GM23338 (cell line): ENCODE data around the gene ITGAL. TPM values are rescaled to one million over a fixed set of nuclear protein-coding genes. Genes with fewer than 3 reads are reported as not detected.

Experiments
- ATAC-seq: fragments of 200-7000 bp; cut with Tn5 transposase; 3 replicates; pipeline ENCODE4 v1.9.1; 2020
- DNase-seq: peaks from one replicate; pipeline ENCODE4 v3.0.0-alpha.2; 2015; ENCODE audit warnings: low spot score
- H2AFZ ChIP-seq: fragments of 200-600 bp; sonication (generic); 2 replicates; pipeline ENCODE4 v1.8.0; 2016; ENCODE audit warnings: antibody characterized with exemption, mild to moderate bottlenecking, moderate library complexity
- H3F3A ChIP-seq: fragments of 200-600 bp; sonication (generic); replicated peaks from 2 replicates; pipeline ENCODE4 v1.8.0; 2017; ENCODE audit warnings: antibody characterized with exemption, mixed run types, low read depth
- H3K27ac ChIP-seq: fragments of 200-600 bp; sonication (generic); 2 replicates; pipeline ENCODE4 v1.6.1; 2016; ENCODE audit warnings: low read depth
- H3K27me3 ChIP-seq: fragments of 200-600 bp; sonication (generic); 2 replicates; pipeline ENCODE4 v1.8.0; 2016; ENCODE audit warnings: mild to moderate bottlenecking, mixed run types, moderate library complexity; ENCODE audit not compliant: insufficient read depth
- H3K36me3 ChIP-seq: fragments of 200-600 bp; sonication (generic); 2 replicates; pipeline ENCODE4 v1.8.0; 2016; ENCODE audit warnings: mild to moderate bottlenecking; ENCODE audit not compliant: insufficient read depth
- H3K4me1 ChIP-seq: fragments of 200-600 bp; sonication (generic); 2 replicates; pipeline ENCODE4 v1.8.0; 2016; ENCODE audit warnings: mild to moderate bottlenecking, moderate library complexity; ENCODE audit not compliant: insufficient read depth
- H3K4me2 ChIP-seq: fragments of 200-600 bp; sonication (generic); 2 replicates; pipeline ENCODE4 v1.7.1; 2017; ENCODE audit warnings: mixed run types
- H3K4me3 ChIP-seq: fragments of 200-600 bp; sonication (generic); 2 replicates; pipeline ENCODE4 v1.6.1; 2016; ENCODE audit warnings: mixed run types
- H3K79me2 ChIP-seq: fragments of 200-600 bp; sonication (generic); replicated peaks from 2 replicates; pipeline ENCODE4 v1.8.0; 2017; ENCODE audit warnings: mild to moderate bottlenecking; ENCODE audit not compliant: insufficient read depth
- H3K9me2 ChIP-seq: fragments of 200-600 bp; sonication (generic); 2 replicates; pipeline ENCODE4 v1.8.0; 2017; ENCODE audit not compliant: insufficient read depth
- H4K20me1 ChIP-seq: fragments of 200-600 bp; sonication (generic); replicated peaks from 2 replicates; pipeline ENCODE4 v1.8.0; 2017; ENCODE audit warnings: mild to moderate bottlenecking; ENCODE audit not compliant: insufficient read depth
- H3K27ac Mint-ChIP-seq: 2 replicates; pipeline ENCODE4 v1.8.0; 2020; ENCODE audit warnings: inconsistent platforms, mild to moderate bottlenecking, moderate library complexity, mixed read lengths
- H3K27me3 Mint-ChIP-seq: 3 replicates; pipeline ENCODE4 v1.8.0; 2022; ENCODE audit warnings: low read depth, mild to moderate bottlenecking, moderate library complexity, mixed read lengths, inconsistent platforms; ENCODE audit not compliant: insufficient read depth, poor library complexity
- H3K36me3 Mint-ChIP-seq: 3 replicates; pipeline ENCODE4 v1.8.0; 2021; ENCODE audit warnings: low read depth, mild to moderate bottlenecking, inconsistent platforms, moderate library complexity, mixed read lengths
- H3K4me1 Mint-ChIP-seq: 3 replicates; pipeline ENCODE4 v1.8.0; 2020; ENCODE audit warnings: mild to moderate bottlenecking, inconsistent platforms, mixed read lengths
- H3K4me3 Mint-ChIP-seq: 3 replicates; pipeline ENCODE4 v1.8.0; 2021; ENCODE audit warnings: moderate library complexity, mild to moderate bottlenecking, inconsistent platforms, mixed read lengths
- H3K9me3 Mint-ChIP-seq: 3 replicates; pipeline ENCODE4 v1.8.0; 2020; ENCODE audit warnings: moderate library complexity, mild to moderate bottlenecking, inconsistent platforms, mixed read lengths
- CREB1 ChIP-seq: fragments of 250-450 bp; sonication (Bioruptor Pico); IDR thresholded peaks from 2 replicates; pipeline ENCODE4 v1.5.0; 2020; ENCODE audit warnings: low read depth, mild to moderate bottlenecking, moderate library complexity
- CTCF ChIP-seq, 2 experiments: fragments of 200-600 bp in 1 of 2; sonication (generic) in 1 of 2; conservative IDR thresholded peaks; 2 replicates each; pipeline versions ENCODE4 v1.5.1 to v1.6.1; 2016 to 2017; ENCODE audit warnings: antibody characterized with exemption in 2 of 2, low read depth in 2 of 2, mild to moderate bottlenecking in 2 of 2, moderate library complexity in 1 of 2
- EZH2 ChIP-seq: fragments of 200-600 bp; sonication (generic); IDR thresholded peaks from one replicate; pipeline ENCODE4 v1.8.0; 2017; ENCODE audit warnings: antibody characterized with exemption, mild to moderate bottlenecking, low read depth; ENCODE audit not compliant: unreplicated experiment
- EZH2phosphoT487 ChIP-seq: fragments of 200-600 bp; sonication (generic); IDR thresholded peaks from one replicate; pipeline ENCODE4 v1.8.1; 2018; ENCODE audit warnings: antibody characterized with exemption; ENCODE audit not compliant: unreplicated experiment
- JUNB ChIP-seq: IDR thresholded peaks from one replicate; pipeline ENCODE4 v1.6.1; 2016; ENCODE audit warnings: antibody characterized with exemption; ENCODE audit not compliant: unreplicated experiment
- NANOG ChIP-seq: IDR thresholded peaks from 2 replicates; pipeline ENCODE4 v1.6.1; 2016; ENCODE audit warnings: antibody characterized with exemption, borderline replicate concordance
- REST ChIP-seq: IDR thresholded peaks from one replicate; pipeline ENCODE4 v1.6.1; 2018; ENCODE audit warnings: antibody characterized with exemption; ENCODE audit not compliant: unreplicated experiment
- STAT1 ChIP-seq: IDR thresholded peaks from one replicate; pipeline ENCODE4 v1.6.1; 2016; ENCODE audit warnings: antibody characterized with exemption; ENCODE audit not compliant: unreplicated experiment
- ZNF114 ChIP-seq: fragments of 250-450 bp; sonication (Bioruptor Pico); IDR thresholded peaks from 2 replicates; pipeline ENCODE4 v1.5.0; 2020; ENCODE audit warnings: mild to moderate bottlenecking, moderate library complexity
- ZNF462 ChIP-seq: fragments of 250-450 bp; sonication (Bioruptor Pico); IDR thresholded peaks from 2 replicates; pipeline ENCODE4 v1.5.0; 2020; ENCODE audit warnings: mild to moderate bottlenecking, moderate library complexity
- polyA plus RNA-seq: library from polyadenylated mRNA; unstranded; fragments of >200 nt; fragmentation: Nextera tagmentation; extraction: Ambion mirVana; gene quantifications from 2 replicates; pipeline ENCODE4 v1.2.1, GENCODE V29; 2016
- total RNA-seq: library from RNA; depleted of rRNA; stranded (reverse); fragments of >200 nt; shearing (Covaris generic); gene quantifications from 2 replicates; pipeline ENCODE4 v1.2.3, GENCODE V29; 2014
- TF ChIP-seq, protein P1 (sequence below): IDR thresholded peaks from 2 replicates; pipeline ENCODE4 v1.6.1; 2016; ENCODE audit warnings: antibody characterized with exemption

ITGAL gene
- total and polyA plus RNA-seq, 2 experiments from 2014 or later: 0.05 to 0.07 TPM

- Histone ChIP-seq H3K27ac (no peak overlapping the region), H3K79me2 (peaks cover 7% of the 10 kb centered on the region; the same call in 1 of the 2 replicates), H4K20me1 (no peaks in the 10 kb centered on the region), H3K4me1 (peaks cover 13% of the 10 kb centered on the region), H3K27me3 (no peaks in the 10 kb centered on the region), H3K36me3 (no peaks in the 10 kb centered on the region), H3K4me2 (peak overlapping the region; percentile 91), H3K9me2 (no peaks in the 10 kb centered on the region), H3K4me3 (peak overlapping the region; percentile 89), H3F3A (peaks cover 15% of the 10 kb centered on the region; the same call in 1 of the 2 replicates), H2AFZ (no peak overlapping the region; the same call in 1 of the 2 replicates)
- Mint-ChIP-seq H3K27me3 (peaks cover 16% of the 10 kb centered on the region), H3K9me3 (no peaks in the 10 kb centered on the region), H3K4me3 (peak overlapping the region; percentile 79), H3K4me1 (peaks cover 16% of the 10 kb centered on the region), H3K27ac (peak overlapping the region; percentile 61), H3K36me3 (peaks cover 7% of the 10 kb centered on the region)
- ATAC-seq (no peak), DNase-seq (no peak)
- TF ChIP-seq ZNF114 (CRISPR knock-in tag) (no peak), REST (no peak), STAT1 (no peak), NANOG (no peak), JUNB (no peak), EZH2 (no peak), ZNF462 (CRISPR knock-in tag) (no peak), EZH2phosphoT487 (no peak), CREB1 (CRISPR knock-in tag) (no peak), CTCF (conservative IDR thresholded peaks at IDR 0.05; ENCODE audit: low read depth in 2 of 2) (no peak)
- TF ChIP-seq, protein P1, sequence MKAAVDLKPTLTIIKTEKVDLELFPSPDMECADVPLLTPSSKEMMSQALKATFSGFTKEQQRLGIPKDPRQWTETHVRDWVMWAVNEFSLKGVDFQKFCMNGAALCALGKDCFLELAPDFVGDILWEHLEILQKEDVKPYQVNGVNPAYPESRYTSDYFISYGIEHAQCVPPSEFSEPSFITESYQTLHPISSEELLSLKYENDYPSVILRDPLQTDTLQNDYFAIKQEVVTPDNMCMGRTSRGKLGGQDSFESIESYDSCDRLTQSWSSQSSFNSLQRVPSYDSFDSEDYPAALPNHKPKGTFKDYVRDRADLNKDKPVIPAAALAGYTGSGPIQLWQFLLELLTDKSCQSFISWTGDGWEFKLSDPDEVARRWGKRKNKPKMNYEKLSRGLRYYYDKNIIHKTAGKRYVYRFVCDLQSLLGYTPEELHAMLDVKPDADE: no peak
Measured at GRCh38 chr16:30525844-30526136, 53.2 kb downstream of the ITGAL start.
